ENCODE results near the gene P4HA1.

DNA sequence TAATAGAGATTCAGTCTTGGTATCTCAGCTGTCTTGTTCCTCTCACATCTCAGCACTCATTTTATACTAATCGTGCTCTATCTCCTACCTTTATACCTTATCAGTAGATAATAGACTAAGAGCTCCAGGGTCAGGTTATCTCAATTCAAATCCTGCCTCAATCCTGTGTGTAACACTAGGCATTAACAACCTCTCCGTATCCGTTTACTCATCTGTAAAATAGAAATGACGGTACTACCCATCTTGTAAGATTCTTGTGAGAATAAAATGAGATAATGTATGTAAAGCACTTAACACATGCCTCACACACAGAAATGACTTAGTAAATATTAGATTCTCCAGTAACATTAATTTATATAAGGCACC lies 622 bp upstream of the P4HA1 start:
- no peak for TF ChIP-seq POLR2A (IDR thresholded peaks at IDR 0.05)
- TF ChIP-seq, protein P1, sequence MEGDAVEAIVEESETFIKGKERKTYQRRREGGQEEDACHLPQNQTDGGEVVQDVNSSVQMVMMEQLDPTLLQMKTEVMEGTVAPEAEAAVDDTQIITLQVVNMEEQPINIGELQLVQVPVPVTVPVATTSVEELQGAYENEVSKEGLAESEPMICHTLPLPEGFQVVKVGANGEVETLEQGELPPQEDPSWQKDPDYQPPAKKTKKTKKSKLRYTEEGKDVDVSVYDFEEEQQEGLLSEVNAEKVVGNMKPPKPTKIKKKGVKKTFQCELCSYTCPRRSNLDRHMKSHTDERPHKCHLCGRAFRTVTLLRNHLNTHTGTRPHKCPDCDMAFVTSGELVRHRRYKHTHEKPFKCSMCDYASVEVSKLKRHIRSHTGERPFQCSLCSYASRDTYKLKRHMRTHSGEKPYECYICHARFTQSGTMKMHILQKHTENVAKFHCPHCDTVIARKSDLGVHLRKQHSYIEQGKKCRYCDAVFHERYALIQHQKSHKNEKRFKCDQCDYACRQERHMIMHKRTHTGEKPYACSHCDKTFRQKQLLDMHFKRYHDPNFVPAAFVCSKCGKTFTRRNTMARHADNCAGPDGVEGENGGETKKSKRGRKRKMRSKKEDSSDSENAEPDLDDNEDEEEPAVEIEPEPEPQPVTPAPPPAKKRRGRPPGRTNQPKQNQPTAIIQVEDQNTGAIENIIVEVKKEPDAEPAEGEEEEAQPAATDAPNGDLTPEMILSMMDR (IDR thresholded peaks at IDR 0.05), result no peak
